LNCAP (cell line): ENCODE data around the gene RGS3.

Experiments used
- CTCF ChIP-seq: fragments of 450-650 bp; IDR thresholded peaks from 2 replicates; pipeline ENCODE4 v1.5.1; 2017; ENCODE audit warnings: mild to moderate bottlenecking

RGS3 gene

GRCh38 chr9:113631871-113632665 is 168.5 kb downstream of the RGS3 start:
- no peak for TF ChIP-seq CTCF

GRCh38 chr9:113632776-113633590 is 169.5 kb downstream of the RGS3 start:
- no peak for TF ChIP-seq CTCF

GRCh38 chr9:113633782-113634595 is 170.5 kb downstream of the RGS3 start:
- no peak for TF ChIP-seq CTCF

DNA sequence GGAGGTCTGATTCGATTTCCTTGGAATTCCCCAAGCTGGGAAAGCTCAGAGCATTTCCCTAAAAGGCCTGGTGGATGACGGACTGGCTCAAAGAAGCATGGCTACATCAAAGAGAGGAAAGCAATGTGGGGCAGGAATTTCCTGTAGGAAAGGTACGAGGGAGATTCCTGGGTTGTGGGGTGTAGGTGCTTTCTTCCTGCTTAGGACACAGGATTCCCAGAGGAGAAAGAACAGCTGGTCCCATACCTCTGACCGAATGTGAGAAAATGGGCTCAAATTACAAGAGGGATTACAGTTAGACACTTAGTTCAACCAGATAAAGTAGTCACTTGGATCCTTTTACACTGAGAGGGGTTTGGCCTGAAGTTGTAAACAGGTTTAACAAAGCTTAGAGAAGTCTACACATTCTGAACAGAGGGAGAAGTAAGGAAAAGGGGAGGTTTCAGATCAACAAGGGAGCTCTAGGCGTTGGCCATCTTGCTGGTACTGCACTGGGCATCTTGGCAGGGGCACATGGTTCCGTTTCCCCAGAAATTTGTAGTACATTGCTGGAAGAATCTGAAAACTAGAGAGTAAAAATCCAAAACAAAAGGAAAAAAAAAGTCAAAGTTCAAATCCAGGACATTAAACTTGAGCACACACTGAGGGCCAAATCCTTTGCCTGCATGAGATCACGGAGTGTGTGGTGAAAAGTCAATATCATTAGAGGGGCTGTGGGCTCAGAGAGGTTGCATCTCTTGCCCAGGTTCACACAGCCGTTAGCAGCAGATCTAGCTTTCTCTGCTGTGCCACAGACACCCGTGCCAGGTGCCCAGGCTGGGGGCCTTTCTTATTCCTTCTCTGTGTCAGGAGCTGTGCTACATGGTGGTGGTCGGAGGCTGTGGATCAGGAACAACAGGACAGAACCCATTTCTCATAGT is 171.3 kb downstream of the RGS3 start:
- TF ChIP-seq CTCF = no peak

- no peak for TF ChIP-seq CTCF
Observed at GRCh38 chr9:113635586-113635985, 172.1 kb downstream of the RGS3 start.

DNA sequence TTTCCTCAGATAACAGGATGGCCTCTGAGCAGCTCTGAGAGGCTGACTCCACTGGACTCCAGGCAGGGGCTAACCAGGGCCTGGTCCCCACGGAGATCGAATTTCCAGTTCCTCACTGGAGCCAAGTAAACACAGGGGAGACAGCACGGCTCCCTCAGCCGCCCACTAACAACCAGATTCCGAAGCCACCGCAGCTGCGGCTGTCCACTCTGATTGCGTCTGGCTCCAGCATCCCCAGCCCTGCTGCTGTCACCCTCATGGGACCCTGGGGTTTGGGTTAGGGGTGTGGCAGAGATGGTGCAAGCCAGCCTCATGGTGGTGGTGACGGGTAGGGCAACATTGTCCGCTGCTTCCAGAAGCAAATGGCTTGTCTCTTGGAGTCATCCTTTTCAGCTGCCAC is 172.6 kb downstream of the RGS3 start:
- no peak for TF ChIP-seq CTCF

DNA sequence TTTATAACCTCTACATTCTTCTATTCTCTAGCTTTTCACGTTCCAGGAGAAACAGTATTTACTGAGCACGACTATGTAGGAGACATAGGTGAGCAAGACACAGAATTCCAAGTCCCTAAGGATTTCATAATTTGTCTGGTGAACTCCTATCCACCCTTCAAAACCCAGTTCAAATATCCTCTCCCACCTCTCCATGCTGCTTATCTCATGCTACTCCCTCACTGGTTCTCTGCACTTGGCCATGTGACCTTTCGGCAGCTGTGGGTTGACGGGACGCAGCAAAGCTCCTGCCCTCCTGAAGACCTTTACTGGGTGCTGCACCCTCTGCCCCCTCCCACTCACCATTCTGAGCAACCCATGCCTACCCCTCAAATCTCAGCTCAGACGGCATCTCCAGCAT is 173.2 kb downstream of the RGS3 start:
- TF ChIP-seq CTCF = no peak
